ENCODE data around the gene PGAP2. TPM values are rescaled to one million over a fixed set of nuclear protein-coding genes. Genes with fewer than 3 reads are reported as not detected.
A peak's percentile ranks its signal among the peaks of the same experiment; 100 is the strongest.

Gene PGAP2
- total and polyA plus RNA-seq, 2 of the 13 experiments (the other 11 are each of a cell fraction or from before 2014, with no cell fraction given) = 21.5 to 47.8 TPM

- no peak; the same call in 1 of the 2 replicates for TF ChIP-seq KLF12 (CRISPR knock-in tag; IDR thresholded peaks at IDR 0.05; ENCODE audit: borderline replicate concordance)
- TF ChIP-seq TAF15 (IDR thresholded peaks at IDR 0.05; ENCODE audit: low read depth, low read length, poor library complexity, severe bottlenecking) = no peak
- TF ChIP-seq ZNF414 (CRISPR knock-in tag; IDR thresholded peaks at IDR 0.05) = no peak
- TF ChIP-seq ZNF225 (CRISPR knock-in tag; IDR thresholded peaks at IDR 0.05) = peak; percentile 53; the same call in 1 of the 2 replicates
- no peak for TF ChIP-seq ZBED4 (CRISPR knock-in tag; IDR thresholded peaks at IDR 0.05; ENCODE audit: borderline replicate concordance)
- no peak for TF ChIP-seq ZKSCAN8 (CRISPR knock-in tag; IDR thresholded peaks at IDR 0.05; ENCODE audit: borderline replicate concordance)
- peak; percentile 39 for TF ChIP-seq ARID5B (CRISPR knock-in tag; IDR thresholded peaks at IDR 0.05)
- TF ChIP-seq ZNF891 (CRISPR knock-in tag; IDR thresholded peaks at IDR 0.05) = peak; percentile 76; the same call in 1 of the 2 replicates
- TF ChIP-seq RBAK (CRISPR knock-in tag; IDR thresholded peaks at IDR 0.05) = no peak
- no peak for TF ChIP-seq ZC3H13 (CRISPR knock-in tag; IDR thresholded peaks at IDR 0.05)
- no peak for TF ChIP-seq ATF6 (CRISPR knock-in tag; conservative IDR thresholded peaks at IDR 0.05)
- no peak for TF ChIP-seq ZNF180 (CRISPR knock-in tag; IDR thresholded peaks at IDR 0.05; ENCODE audit: borderline replicate concordance, low read depth)
- TF ChIP-seq NR2F6 (IDR thresholded peaks at IDR 0.05) = no peak
- peak; percentile 43; the same call in 1 of the 2 replicates for TF ChIP-seq NR2F6 (CRISPR knock-in tag; IDR thresholded peaks at IDR 0.05)
- no peak for TF ChIP-seq SCMH1 (CRISPR knock-in tag; IDR thresholded peaks at IDR 0.05; ENCODE audit: borderline replicate concordance)
- TF ChIP-seq IRF2 (CRISPR knock-in tag; IDR thresholded peaks at IDR 0.05) = no peak; the same call in 1 of the 2 replicates
- TF ChIP-seq ZNF773 (CRISPR knock-in tag; IDR thresholded peaks at IDR 0.05; ENCODE audit: borderline replicate concordance) = peak; percentile 93; the same call in 1 of the 2 replicates
- no peak for TF ChIP-seq SSRP1 (CRISPR knock-in tag; IDR thresholded peaks at IDR 0.05)
Observed at GRCh38 chr11:3797329-3798090, 10.8 kb upstream of the PGAP2 start, which contains the start of gene NUP98 (continued).

Measured in HepG2 (cell line).